Prostate gland (tissue), 2 donors: ENCODE results near the gene ZNF576. TPM values are rescaled to one million over a fixed set of nuclear protein-coding genes. Genes with fewer than 3 reads are reported as not detected.
A peak's percentile ranks its signal among the peaks of the same experiment; 100 is the strongest.

Experiments
- DNase-seq: peaks from one replicate; pipeline ENCODE4 v3.0.0-alpha.2; 2019; ENCODE audit warnings: low spot score
- H3K27ac ChIP-seq, 2 donors: fragments of 200-600 bp; sonication (generic); 2 replicates each; pipeline ENCODE4 v1.5.1; 2017 to 2019
- H3K27me3 ChIP-seq: fragments of 200-600 bp; sonication (generic); replicated peaks from 2 replicates; pipeline ENCODE4 v1.5.1; 2019; ENCODE audit not compliant: insufficient read depth
- H3K36me3 ChIP-seq, 2 donors: fragments of 200-600 bp; sonication (generic); 1 replicate in 1 of 2; 2 replicates in 1 of 2; pipeline versions ENCODE4 v1.5.1 to v1.8.1; 2017 to 2019
- H3K4me1 ChIP-seq: fragments of 200-600 bp; sonication (generic); replicated peaks from 2 replicates; pipeline ENCODE4 v1.5.1; 2019
- H3K4me3 ChIP-seq, 2 donors: fragments of 200-600 bp; sonication (generic); 2 replicates each; pipeline ENCODE4 v1.5.1; 2017 to 2019
- H3K9me3 ChIP-seq: fragments of 200-600 bp; sonication (generic); 2 replicates; pipeline ENCODE4 v1.5.1; 2017
- POLR2A ChIP-seq: fragments of 450-650 bp; IDR thresholded peaks from one replicate; pipeline ENCODE4 v1.6.1; 2016; ENCODE audit warnings: antibody characterized with exemption, mild to moderate bottlenecking
- POLR2AphosphoS5 ChIP-seq: sonication (generic); formaldehyde crosslinking; IDR thresholded peaks from one replicate; pipeline ENCODE4 v1.6.1; 2017; ENCODE audit warnings: antibody characterized with exemption
- WGBS: methylation state at CpG from one replicate; pipeline ENCODE4 v1.1.5; 2018; 5-methylcytosine and 5-hydroxymethylcytosine counted together
- intact Hi-C: fragments of 100-400 bp; cut with DNase I; formaldehyde crosslinking; loops from one replicate; pipeline ENCODE4 v1.14.2; 2022
- total RNA-seq, 2 donors: library from RNA; depleted of rRNA; stranded (reverse); fragments of >200 nt; gene quantifications; one replicate each; pipeline ENCODE4 v1.1.0, GENCODE V29; 2016
- TF ChIP-seq, protein P1 (sequence below), 4 experiments: fragments of 200-600 bp in 2 of 4; fragments of 450-650 bp in 2 of 4; sonication (generic) in 2 of 4; IDR thresholded peaks; 1 replicate in 3 of 4; 2 replicates in 1 of 4; pipeline ENCODE4 v1.5.1; 2016 to 2019; ENCODE audit warnings: antibody characterized with exemption in 4 of 4, mild to moderate bottlenecking in 2 of 4, moderate library complexity in 2 of 4

ZNF576 gene
- total RNA-seq, 2 donors from 2014 or later, result 25.1 to 30.6 TPM

GRCh38 chr19:43564800-43565199 lies 31.6 kb upstream of the ZNF576 start:
- intact Hi-C loops, result no loop called here
- H3K36me3 ChIP-seq, result no peaks in the 10 kb centered on the region
- H3K4me1 ChIP-seq, result no peaks in the 10 kb centered on the region
- whole genome bisulfite sequencing, result 60% methylated on average over 9 of the region's 9 CpGs
- DNase-seq, result no peak
- no peak overlapping the region for H3K27ac ChIP-seq
- no peaks in the 10 kb centered on the region for H3K9me3 ChIP-seq
- no peak overlapping the region for H3K4me3 ChIP-seq
- H3K27me3 ChIP-seq, result no peaks in the 10 kb centered on the region
- TF ChIP-seq, protein P1, sequence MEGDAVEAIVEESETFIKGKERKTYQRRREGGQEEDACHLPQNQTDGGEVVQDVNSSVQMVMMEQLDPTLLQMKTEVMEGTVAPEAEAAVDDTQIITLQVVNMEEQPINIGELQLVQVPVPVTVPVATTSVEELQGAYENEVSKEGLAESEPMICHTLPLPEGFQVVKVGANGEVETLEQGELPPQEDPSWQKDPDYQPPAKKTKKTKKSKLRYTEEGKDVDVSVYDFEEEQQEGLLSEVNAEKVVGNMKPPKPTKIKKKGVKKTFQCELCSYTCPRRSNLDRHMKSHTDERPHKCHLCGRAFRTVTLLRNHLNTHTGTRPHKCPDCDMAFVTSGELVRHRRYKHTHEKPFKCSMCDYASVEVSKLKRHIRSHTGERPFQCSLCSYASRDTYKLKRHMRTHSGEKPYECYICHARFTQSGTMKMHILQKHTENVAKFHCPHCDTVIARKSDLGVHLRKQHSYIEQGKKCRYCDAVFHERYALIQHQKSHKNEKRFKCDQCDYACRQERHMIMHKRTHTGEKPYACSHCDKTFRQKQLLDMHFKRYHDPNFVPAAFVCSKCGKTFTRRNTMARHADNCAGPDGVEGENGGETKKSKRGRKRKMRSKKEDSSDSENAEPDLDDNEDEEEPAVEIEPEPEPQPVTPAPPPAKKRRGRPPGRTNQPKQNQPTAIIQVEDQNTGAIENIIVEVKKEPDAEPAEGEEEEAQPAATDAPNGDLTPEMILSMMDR (IDR thresholded peaks at IDR 0.05), result no peak
- TF ChIP-seq POLR2AphosphoS5, result no peak
- TF ChIP-seq POLR2A, result no peak

- 82% methylated on average over 5 of the region's 5 CpGs for WGBS
- Histone ChIP-seq H3K4me1 (no peaks in the 10 kb centered on the region), H3K9me3 (no peaks in the 10 kb centered on the region), H3K27ac (no peak overlapping the region), H3K4me3 (no peak overlapping the region), H3K36me3 (no peaks in the 10 kb centered on the region), H3K27me3 (no peaks in the 10 kb centered on the region)
- DNase-seq, result no peak
- intact Hi-C loops, result no loop called here
- TF ChIP-seq POLR2AphosphoS5 (no peak), POLR2A (no peak)
- TF ChIP-seq, protein P1 (IDR thresholded peaks at IDR 0.05), result no peak
Observed at GRCh38 chr19:43569657-43570056, 26.7 kb upstream of the ZNF576 start.

DNA sequence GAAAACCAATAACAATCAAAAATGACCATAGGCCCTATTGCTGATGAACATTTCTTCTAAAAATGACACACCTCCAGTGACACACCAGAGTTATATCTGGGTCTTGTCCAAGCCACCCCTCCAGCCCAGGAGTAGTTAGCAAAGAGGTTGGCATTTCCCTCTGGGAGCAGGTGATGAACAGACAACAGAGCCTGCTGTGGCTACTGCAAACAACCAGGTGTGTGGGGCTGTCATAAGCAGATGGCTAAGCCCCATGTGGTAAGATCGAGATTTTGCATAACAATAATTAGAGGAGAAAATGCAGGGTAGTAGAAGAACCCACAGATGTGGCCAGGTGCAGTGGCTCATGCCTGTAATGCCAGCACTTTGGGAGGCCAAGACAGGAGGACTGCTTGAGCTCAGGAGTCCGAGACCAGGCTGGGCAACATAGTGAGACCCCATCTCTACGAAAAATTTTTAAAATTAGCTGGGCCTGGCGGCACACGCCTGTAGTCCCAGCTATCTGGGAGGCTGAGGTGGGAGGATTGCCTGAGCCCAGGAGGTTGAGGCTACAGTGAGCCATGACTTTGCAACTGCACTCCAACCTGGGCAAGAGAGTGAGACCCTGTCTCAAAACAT lies 26.1 kb upstream of the ZNF576 start:
- no peaks in the 10 kb centered on the region for H3K27me3 ChIP-seq
- no peak overlapping the region for H3K4me3 ChIP-seq
- no peaks in the 10 kb centered on the region for H3K9me3 ChIP-seq
- intact Hi-C loops, result no loop called here
- no peak overlapping the region for H3K27ac ChIP-seq
- H3K4me1 ChIP-seq, result no peaks in the 10 kb centered on the region
- no peaks in the 10 kb centered on the region for H3K36me3 ChIP-seq
- WGBS, result 89% methylated on average over 5 of the region's 5 CpGs
- DNase-seq, result no peak
- TF ChIP-seq POLR2A (no peak), POLR2AphosphoS5 (no peak)

GRCh38 chr19:43572171-43572588 lies 24.2 kb upstream of the ZNF576 start:
- H3K36me3 ChIP-seq, result no peaks in the 10 kb centered on the region
- H3K27ac ChIP-seq, result no peak overlapping the region
- no peaks in the 10 kb centered on the region for H3K9me3 ChIP-seq
- no peaks in the 10 kb centered on the region for H3K4me1 ChIP-seq
- no peak for DNase-seq
- no peaks in the 10 kb centered on the region for H3K27me3 ChIP-seq
- TF ChIP-seq, protein P1 (IDR thresholded peaks at IDR 0.05), result no peak
- TF ChIP-seq POLR2A, result no peak
- no peak for TF ChIP-seq POLR2AphosphoS5
- intact Hi-C loops, result no loop called here
- 52% methylated on average over 3 of the region's 3 CpGs for WGBS
- no peak overlapping the region for H3K4me3 ChIP-seq

GRCh38 chr19:43574424-43575155 lies 21.8 kb upstream of the ZNF576 start:
- WGBS, result 22% methylated on average over 12 of the region's 12 CpGs
- TF ChIP-seq POLR2AphosphoS5, result no peak
- TF ChIP-seq POLR2A, result no peak
- TF ChIP-seq, protein P1 (IDR thresholded peaks at IDR 0.05), result no peak
- DNase-seq, result no peak
- H3K36me3 ChIP-seq, result no peaks in the 10 kb centered on the region
- H3K27ac ChIP-seq, result peak overlapping the region; percentile 75 to 77
- peak overlapping the region; percentile 65 to 71 for H3K4me3 ChIP-seq
- no peaks in the 10 kb centered on the region for H3K4me1 ChIP-seq
- no peaks in the 10 kb centered on the region for H3K9me3 ChIP-seq
- no peaks in the 10 kb centered on the region for H3K27me3 ChIP-seq
- intact Hi-C loops, result loop anchor here (1.0 to 5.0 kb wide), 2 partner anchors 22 to 37 kb away; partner anchors contain the start of genes IRGQ and ZNF576
